Caki2 (cell line): ENCODE measurements around the gene KIF17. TPM values are rescaled to one million over a fixed set of nuclear protein-coding genes. Genes with fewer than 3 reads are reported as not detected.

ENCODE experiments used
- DNase-seq: peaks from one replicate; pipeline ENCODE4 v3.0.0-alpha.2; 2015; ENCODE audit warnings: low read depth
- in situ Hi-C: cut with HindIII; loops from 2 replicates; pipeline ENCODE4 v1.10.0; 2016; ENCODE audit warnings: low sequenced_read_pairs, low pct_unique_long_range_greater_than_20kb, mixed read lengths
- total RNA-seq: library from RNA; depleted of rRNA; stranded (reverse); fragments of >200 nt; shearing (Covaris generic); gene quantifications from 2 replicates; pipeline ENCODE4 v1.2.3, GENCODE V29; 2014; ENCODE audit warnings: low replicate concordance

KIF17 gene
- total RNA-seq, 1 experiment from 2014 or later, result 6.4 TPM

DNA sequence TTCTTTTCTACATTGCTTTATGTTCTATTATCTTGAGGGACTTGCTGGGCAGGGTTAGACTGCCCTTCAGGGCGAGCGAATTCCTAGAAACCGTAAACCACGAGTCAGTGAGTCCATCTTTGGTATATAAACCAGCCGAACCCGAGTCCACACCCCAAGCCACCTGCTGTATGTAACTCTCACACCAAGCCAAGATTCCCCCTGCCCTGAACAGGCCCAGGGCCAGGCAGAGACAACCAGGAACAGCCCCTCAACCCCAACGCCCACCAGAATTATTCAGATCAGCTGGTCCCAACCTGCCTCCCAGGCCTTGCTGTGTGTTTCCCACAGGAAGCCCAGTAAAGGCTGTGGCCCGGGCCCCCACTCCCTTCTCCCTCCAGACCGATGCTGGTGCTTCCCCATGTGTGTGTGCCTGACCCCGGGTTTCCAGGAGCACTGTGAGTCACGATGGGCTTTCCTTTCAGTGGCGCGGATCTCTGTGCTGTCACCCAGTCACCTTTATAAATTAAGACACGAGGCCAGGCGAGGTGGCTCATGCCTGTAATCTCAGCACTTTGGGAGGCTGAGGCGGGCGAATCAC lies 17.1 kb downstream of the KIF17 start:
- DNase-seq, result no peak
- in situ Hi-C loops, result no loop called here

DNA sequence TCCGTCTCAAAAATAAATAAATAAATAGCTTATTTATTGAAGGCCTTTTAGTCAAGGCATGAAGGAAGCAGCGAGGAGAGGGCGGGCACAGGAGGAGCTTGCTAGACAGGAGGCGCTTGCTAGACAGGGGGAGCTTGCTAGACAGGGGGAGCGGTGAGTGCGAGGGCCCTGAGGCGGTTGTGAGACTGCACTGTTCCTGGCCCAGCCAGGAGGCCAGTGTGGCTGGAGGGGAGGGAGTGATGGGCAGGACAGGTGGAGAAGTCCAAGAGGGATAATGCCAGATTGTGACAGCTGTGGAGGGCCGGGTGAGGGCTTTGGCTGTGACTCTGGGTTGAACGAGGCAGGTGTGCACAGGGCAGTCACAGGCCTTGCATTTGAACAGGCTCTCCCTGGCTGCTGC lies 18.2 kb downstream of the KIF17 start:
- DNase-seq, result no peak
- in situ Hi-C loops, result no loop called here

DNA sequence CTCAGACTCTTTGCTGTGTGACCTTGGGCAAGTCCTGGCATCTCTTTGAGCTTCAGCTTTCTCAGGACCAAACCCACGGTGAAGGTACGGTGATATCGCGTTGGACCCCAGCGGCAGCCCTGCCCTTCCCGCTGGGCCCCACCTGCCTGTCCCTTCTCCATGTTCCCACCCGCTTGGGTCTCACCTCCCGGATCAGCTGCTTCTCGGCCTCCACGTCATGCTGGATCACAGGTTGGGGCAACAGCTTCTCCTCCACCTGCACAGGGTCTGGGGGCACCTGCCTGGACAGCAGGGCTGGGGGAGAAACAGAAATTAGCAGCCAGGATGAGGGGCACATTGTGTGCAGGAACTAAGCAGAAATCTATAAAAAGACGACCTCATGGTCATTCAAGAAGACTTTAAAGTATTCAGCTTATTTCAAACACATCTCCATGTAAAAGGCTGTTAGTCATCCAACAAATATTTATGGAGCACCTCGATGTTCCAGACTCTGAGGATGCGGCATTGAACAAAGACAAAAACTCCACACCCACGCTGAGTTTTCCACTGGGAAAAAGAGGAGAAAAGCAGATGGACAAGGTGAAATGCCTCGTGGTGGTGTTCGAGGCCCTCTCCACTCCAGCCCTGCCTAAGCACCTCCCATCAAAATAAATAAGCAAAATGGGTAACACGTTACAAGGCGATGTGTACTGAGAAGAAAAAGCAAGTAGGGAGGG lies 19.5 kb downstream of the KIF17 start:
- DNase-seq, result no peak
- in situ Hi-C loops, result no loop called here

DNA sequence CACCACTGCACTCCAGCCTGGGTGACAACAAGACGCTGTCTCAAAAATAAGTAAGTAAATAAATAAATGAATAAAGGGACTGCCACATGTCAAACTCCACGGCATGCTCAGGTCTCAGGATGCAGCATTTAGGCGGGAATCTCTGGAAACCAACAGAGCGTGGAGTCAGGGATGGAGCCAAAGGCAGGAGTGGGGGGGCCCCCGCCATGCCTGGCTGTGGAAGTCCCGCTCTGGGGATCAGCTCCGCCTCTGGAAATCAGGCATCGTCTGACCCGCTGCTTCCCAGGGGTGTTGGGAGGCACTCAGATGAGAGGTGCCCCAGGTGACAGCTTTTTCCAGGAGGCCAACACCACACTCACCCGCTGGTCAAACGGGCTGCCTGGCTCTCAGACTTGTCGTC lies 20.2 kb downstream of the KIF17 start:
- DNase-seq, result no peak
- in situ Hi-C loops, result no loop called here

DNA sequence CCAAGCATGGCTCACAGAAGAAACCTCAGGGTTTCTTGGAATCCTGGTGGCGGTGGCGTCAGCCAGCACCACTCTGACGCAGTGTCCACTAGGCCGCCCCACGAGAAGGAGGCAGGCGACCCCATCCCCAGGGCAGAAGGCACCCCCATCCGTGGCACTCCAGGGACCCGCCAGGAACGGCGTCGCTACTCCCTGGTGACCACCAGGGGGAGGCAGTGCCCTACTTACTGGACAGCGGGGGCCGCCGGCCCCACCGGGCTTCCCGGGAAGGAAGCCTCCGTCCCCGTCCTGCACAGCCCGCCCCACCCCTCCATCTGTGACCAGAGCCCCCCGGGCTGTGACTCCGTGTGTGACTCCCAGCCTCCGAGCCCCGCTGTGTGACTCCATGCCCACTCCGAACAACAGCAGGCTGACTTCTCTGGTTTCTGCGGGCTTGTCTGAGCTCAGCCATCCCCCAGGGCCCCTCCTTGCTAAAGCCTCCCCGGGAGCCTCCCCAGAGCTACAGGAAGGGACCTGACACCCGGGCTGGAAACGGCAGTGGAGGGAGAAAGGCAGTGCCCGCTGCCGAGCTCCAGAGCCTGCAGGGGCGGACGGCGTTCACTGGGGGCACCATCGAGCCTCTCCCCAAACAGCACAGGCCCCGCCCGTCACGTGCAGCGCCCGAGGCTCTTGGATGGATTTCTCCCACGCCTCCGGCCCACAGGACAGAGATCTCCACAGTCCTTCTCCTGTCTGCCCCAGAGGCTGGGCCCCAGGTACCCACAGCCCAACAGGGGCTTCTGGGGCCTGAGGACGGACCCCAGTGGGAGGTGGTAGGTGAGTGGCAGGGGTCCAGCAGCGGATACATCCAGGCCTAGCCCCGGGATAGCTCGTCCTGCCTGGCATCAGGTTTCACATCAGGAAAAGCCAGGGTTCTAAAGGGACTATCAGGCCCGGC lies 21.1 kb downstream of the KIF17 start:
- in situ Hi-C loops, result no loop called here

DNA sequence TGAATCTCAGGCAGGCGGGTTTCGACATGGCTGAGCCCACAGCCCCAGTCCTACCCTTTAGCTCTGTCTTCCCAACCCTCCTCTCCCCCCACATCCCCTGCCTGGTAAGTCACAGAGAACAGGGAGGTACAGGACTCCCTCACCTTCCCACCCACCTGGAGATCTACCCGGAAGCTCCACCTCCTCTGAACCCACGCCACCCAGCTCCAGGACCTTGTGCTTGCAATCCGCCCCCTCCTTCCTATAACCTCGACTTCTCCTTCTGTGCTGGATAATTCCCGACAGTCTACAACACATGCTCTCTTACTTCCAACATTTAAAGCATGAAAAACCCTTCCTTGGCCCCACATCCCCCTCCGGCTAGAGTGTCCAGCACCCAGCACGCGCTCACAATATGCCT lies 22.3 kb downstream of the KIF17 start:
- in situ Hi-C loops, result no loop called here

More for the DNA sequence above, 21.1 kb downstream of the KIF17 start:
- peak; percentile 92 for DNase-seq

DNA sequence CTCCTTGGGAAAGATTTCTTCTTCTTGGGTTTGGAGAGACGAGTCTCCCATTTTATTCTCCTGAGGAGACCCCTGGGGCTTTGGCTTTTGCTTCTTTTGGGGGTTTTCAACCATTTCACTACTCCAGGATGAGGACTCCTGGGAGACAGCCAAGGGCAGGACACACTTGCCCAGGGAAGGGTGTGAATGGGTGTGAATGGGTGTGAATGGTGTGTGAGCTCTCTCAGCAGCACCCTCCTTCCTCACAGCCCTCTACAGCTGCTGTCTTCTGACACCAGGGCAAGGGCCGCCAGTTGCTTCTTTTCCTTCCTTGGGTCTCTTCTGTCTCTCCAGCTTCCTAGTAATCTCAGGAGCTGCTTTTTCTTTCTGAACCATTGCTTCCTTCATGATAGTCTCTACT lies 24.2 kb downstream of the KIF17 start:
- no peak for DNase-seq
- in situ Hi-C loops, result no loop called here

More for the DNA sequence above, 22.3 kb downstream of the KIF17 start:
- DNase-seq, result no peak

DNA sequence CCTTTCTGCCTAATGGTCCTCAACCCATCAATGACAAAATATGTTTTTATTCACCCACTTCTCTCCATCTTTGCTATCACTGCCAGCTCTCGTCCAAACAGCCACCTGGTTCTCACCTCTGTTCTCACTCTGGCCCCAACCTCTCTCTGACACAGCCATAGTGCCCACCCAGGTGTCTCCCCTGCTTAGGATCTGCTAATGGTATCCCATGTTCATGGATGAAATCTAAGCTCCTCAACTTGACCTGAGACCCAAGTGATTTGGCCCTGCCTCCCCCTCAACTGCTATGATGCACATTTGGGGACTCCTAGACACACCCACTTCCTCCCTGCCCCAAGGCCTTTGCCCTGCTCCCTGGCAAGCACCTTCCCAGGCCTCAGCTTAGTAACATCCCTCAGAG lies 25.9 kb downstream of the KIF17 start:
- DNase-seq, result no peak
- in situ Hi-C loops, result no loop called here

DNA sequence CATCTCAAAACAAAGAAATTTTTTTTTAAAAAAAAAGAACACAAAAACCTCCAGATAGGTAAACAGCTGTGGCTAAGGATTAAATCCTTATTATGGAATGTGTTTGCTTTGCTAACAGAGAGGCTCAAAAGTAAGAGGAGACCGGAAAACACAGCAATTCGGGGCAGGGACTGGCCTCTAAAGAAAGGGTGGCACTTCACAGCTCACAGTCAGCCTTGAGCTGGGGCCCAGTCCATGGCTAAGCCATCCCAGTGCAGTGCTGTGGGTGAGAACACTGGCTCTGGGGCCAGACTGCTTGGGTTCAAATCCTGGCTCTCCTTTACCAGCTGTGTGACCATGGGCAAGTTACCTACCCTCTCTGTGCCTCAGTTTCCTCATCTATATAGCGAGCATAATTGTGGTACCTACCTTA lies 28.2 kb downstream of the KIF17 start:
- in situ Hi-C loops, result no loop called here
- no peak for DNase-seq

DNA sequence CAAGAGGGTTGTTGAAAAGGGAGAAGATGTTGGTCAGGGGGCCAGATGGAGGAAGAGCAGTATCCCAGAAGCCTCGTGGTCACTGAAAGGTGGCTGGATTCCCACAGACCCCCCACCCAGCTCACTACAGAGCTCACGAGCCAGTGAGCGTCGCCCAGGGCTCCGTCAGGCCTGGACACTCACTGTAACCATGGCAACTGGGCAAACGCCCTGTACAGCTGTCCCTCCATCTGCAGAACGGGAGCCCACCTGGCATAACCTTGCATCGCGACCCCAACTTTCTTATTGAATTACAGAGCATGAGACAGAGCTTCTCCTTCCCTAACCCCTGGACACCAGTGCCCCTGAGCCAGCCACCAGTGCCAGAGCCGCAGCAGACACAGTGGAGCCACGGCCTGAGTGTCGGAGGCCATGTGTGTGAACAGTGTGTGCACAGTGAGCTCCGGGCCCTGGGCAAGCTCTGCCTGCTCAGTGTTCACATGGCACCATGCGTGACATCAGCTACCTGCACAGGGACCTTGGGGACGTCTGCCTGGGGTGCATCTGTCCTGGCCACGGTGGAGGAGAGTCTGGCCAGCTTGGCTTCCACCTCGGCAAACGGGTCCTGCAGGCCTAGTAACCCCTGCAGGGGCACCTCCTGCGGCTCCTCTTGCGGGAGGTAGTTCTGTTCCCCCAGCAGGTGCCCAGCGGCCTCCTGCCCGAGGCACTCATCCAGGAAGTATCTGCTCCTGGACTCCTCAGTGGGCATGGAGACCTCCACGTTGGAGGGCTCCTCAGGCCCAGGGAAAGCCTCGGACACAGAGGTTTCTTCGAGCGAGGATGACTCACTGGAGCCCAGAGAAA lies 30.7 kb downstream of the KIF17 start:
- no peak for DNase-seq
- in situ Hi-C loops, result no loop called here

DNA sequence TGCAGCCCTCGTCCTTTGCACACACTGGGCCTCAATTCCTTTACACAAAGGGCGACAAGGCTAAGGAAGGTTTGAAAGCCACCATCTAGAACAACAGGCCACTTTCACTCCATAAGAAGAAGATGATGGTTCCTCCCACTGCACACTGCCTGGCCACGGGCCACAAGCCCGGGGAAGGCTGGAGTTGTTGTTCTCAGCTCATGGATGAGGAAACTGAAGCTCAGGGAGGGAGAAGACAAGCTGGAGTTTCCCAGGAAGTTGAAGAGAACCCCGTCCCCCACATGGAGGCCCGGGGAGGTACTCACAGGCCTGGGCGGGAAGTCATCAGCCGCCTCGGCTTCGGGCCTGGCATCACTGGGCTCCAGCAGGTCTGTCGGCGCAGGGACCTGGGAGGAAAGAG lies 32.1 kb downstream of the KIF17 start:
- in situ Hi-C loops, result no loop called here
- no peak for DNase-seq

DNA sequence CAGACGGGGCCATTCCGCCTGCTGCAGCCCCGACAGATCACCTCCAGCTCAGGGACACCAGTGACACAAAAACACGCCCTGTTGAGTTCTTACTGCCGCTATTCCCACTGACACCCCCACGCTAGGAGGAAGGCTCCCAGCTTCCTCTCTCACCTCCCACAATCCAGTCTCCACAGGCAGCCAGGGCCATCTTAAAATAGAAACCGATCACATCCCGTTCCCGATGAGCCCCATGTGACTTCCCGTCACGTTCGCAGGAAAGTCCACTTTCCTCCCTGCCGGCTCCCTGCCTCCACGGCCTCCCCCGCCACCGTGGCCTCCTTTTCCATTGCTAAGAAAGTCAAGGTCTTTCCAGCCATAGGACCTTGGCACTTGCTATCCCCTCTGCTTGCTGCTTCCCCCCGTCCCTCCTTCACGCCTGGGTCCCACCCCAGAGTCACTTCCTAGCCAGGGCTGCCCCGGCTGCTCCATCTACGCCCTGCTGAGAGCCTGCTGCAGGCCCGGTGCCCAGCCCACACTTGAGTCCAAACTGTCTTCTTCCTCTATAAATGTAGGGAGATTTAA lies 32.6 kb downstream of the KIF17 start:
- DNase-seq, result no peak
- in situ Hi-C loops, result no loop called here

DNA sequence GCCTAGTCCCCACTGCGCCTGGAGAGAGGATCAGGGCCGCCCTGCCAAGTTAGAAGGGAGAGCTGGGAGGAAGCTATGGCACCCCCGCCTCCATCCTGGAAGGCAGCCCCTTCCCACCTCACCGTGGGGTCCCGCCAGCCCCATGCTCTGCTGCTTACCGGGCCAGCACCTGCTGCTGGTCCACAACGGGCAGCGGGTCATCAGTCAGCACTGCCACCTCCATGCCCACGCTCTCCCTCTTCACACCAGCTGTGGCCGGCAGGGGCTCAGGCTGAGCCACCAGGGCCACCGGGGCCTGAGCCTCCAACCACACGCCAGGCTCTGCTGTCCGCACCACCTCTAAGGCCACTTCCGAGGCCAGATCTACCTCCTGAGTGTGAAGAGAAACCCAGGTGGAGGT lies 33.2 kb downstream of the KIF17 start:
- DNase-seq, result no peak
- in situ Hi-C loops, result no loop called here

DNA sequence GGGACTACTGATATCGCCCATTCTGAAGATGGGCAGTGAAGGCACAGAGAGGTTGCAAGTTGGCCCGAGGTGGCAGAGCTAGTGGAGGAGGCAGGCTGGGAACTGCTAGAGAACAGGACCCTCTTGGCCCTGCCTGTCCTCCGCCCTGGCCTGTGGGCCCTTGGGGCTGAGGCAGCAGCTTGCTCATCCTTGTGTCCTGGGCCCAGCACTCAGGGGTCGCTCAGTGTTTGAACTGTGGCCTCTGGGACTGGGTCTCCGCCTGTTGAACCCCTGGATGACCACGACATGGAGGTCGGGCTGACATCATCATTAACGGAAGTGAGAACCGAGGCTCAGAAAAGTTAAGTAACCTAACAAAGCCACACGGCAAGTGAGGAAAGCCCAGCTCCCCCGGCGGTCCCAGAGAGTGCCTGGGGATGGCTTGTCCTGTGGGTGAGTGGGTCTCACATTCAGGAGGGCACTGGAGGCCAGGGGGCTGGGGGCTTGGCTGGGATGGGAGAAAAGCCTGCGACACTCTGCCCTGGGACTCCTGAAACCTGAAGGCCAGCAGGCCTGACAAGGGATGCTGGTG lies 33.7 kb downstream of the KIF17 start:
- in situ Hi-C loops, result no loop called here
- DNase-seq, result no peak

DNA sequence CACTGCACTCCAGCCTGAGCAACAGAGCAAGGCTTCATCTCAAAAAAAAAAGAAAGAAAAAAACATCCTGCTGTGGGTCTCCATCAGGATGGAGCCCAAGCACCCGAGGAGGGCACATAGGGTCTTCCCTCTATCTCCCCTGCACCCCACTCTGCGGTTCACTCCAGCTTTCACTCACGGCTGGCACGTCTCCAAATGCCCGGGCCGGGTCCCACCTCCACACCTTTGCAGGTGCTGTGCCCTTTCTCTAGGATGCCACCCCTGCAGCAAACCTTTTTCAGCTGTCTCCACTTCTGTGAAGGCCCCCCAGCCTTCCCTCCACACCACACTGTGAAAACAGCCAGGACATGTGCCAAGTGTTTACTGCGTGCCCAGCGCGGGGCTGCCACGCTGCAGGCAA lies 34.2 kb downstream of the KIF17 start:
- in situ Hi-C loops, result no loop called here
- no peak for DNase-seq

DNA sequence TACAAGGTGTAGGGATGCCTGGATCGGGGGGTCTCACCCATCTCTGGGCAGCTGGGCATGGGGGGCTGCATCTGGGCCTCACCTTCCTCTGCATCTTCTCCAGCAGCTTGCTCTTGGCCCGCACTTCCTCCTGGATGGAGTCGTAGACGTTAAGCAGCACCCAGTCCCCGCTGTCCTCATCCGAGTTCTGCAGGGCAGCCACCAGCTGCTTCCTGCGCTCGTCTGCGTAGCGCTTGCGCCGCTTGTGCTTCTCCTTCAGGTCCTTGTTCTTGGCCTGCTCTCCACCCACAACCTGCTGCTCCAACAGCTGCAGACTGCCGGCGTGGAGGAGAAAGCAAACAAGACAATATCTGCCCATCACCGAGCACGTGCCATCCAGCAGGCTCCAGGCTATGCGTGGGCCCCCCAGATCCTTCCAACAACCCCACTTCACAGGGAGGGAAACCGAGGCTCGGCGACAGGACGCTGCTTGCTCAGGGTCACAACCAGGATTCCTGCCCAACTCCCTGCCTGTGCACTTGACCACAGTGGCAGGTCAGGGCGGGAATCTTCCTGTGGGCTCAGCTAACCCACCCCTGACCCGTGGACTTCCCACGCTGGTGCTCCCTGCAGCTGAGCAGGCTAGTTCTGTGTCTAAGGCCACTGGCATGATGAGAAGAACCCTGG lies 35.1 kb downstream of the KIF17 start:
- in situ Hi-C loops, result no loop called here
- no peak for DNase-seq

DNA sequence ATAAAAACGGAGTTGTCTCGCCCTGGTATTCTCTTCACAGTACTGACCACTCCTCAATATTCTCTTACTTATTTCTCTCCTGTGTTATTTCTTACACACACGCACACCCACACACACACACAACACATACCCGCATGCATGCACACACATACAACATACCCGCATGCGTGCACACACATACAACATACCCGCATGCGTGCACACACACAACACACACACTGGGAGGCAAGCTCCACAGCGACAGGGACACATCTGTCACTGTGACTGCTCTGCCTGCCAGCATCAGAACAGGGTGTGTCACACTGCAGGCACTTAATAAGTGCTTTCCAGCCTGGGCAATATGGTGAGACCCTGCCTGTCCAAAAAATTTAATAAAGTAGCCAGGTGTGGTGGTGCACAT lies 35.8 kb downstream of the KIF17 start:
- in situ Hi-C loops, result no loop called here
- no peak for DNase-seq
